Islet precursor cell (in vitro differentiated cells): ENCODE results near the gene ITGA4.

Source experiments
- DNase-seq: peaks from one replicate; pipeline ENCODE4 v3.0.0-alpha.2; 2018

Gene ITGA4

GRCh38 chr2:181576431-181576830 is 119.2 kb downstream of the ITGA4 start:
- DNase-seq = no peak

- DNase-seq = no peak
Observed at GRCh38 chr2:181578829-181579228, 121.6 kb downstream of the ITGA4 start.

- DNase-seq = no peak
Observed at GRCh38 chr2:181581534-181581933, 124.3 kb downstream of the ITGA4 start.

GRCh38 chr2:181585732-181586131 is 128.5 kb downstream of the ITGA4 start:
- no peak for DNase-seq
